ENCODE data around the gene PPM1E.
"Not testable (repeated sequence)": the region's sequence is repeated elsewhere in the genome, so short reads cannot be mapped to it uniquely, and the experiment has no call there.

Gene PPM1E

DNA sequence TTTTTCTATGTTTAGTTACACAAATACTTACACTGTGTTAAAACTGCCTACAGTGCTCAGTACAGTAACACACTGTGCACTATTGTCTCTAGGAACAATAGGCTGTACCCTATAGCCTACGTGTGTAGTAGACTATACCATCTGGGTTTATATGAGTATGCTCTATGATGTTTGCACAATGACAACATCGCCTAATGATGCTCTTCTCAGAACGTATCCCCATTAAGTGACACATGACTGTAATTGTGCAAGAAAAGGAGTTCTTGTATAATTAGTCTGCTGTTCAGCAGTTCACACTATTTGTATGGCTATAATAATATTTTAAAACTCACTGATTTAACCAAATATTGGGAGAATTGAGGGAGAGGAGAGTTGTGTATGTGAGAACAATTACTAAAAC is 177.3 kb downstream of the PPM1E start:
- Histone ChIP-seq H3K4me3 (ENCODE audit: insufficient read depth, low read depth, low read length) (no peak overlapping the region), H3K27ac (ENCODE audit: insufficient read depth, low read depth, low read length, poor library complexity, severe bottlenecking) (no peak overlapping the region), H3K9me3 (ENCODE audit: control insufficient read depth, low read length) (no peaks in the 10 kb centered on the region), H3K4me1 (ENCODE audit: control insufficient read depth, insufficient read depth, low read length) (no peaks in the 10 kb centered on the region), H3K36me3 (ENCODE audit: control insufficient read depth, insufficient read depth, low read length) (no peaks in the 10 kb centered on the region), H3K27me3 (ENCODE audit: control insufficient read depth, insufficient read depth, low read length, poor library complexity, severe bottlenecking) (no peaks in the 10 kb centered on the region)
- WGBS, 2 experiments = 93% methylated on average over 3 of the region's 3 CpGs

DNA sequence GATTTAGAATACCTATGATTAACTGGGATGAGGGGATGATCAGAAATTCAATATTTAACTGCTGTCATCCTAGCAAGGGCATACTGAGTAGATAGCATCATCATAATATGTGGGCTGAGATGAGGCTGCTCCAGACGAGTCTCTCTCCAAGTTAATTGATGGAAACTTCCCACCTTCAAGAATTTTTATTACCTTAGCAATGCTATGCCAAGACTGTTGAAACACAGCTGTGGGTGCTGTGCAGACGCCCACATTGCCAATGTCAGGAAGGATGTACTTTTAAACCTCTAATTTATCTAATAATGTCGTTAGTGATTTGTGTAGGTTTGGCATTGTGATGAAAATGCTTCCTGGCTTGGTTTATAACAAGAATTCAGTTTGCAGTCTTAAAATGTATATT is 180.6 kb downstream of the PPM1E start:
- H3K9me3 ChIP-seq (ENCODE audit: control insufficient read depth, low read length) = no peaks in the 10 kb centered on the region
- H3K27me3 ChIP-seq (ENCODE audit: control insufficient read depth, insufficient read depth, low read length, poor library complexity, severe bottlenecking) = no peaks in the 10 kb centered on the region
- WGBS, 2 experiments = 90 to 93% methylated on average over 3 of the region's 3 CpGs
- no peaks in the 10 kb centered on the region for H3K4me1 ChIP-seq (ENCODE audit: control insufficient read depth, insufficient read depth, low read length)
- H3K4me3 ChIP-seq (ENCODE audit: insufficient read depth, low read depth, low read length) = no peak overlapping the region
- H3K27ac ChIP-seq (ENCODE audit: insufficient read depth, low read depth, low read length, poor library complexity, severe bottlenecking) = no peak overlapping the region
- no peaks in the 10 kb centered on the region for H3K36me3 ChIP-seq (ENCODE audit: control insufficient read depth, insufficient read depth, low read length)

DNA sequence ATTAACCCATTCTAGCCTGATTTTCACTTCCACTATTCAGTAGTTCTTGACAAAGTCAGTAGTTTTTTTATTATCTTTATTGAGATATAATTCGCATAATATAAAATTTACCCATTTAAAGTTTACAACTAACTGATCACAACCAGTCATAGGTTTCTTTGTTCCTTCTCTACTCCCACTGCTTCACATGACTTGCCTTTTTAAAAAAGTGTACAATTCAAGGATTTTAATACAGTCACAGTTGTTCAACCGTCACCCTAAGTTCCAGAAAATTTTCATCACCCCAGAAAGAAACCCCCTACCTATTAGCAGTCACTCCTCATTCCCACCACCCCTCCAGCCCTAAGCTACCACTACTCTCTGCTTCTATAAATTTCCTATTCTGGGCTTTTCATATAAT is 188.5 kb downstream of the PPM1E start:
- no peak overlapping the region for H3K27ac ChIP-seq (ENCODE audit: insufficient read depth, low read depth, low read length, poor library complexity, severe bottlenecking)
- no peaks in the 10 kb centered on the region for H3K9me3 ChIP-seq (ENCODE audit: control insufficient read depth, low read length)
- no peaks in the 10 kb centered on the region for H3K4me1 ChIP-seq (ENCODE audit: control insufficient read depth, insufficient read depth, low read length)
- H3K4me3 ChIP-seq (ENCODE audit: insufficient read depth, low read depth, low read length) = no peak overlapping the region
- WGBS, 2 experiments = 88 to 99% methylated on average over 1 to 2 of the region's 2 CpGs
- no peaks in the 10 kb centered on the region for H3K27me3 ChIP-seq (ENCODE audit: control insufficient read depth, insufficient read depth, low read length, poor library complexity, severe bottlenecking)
- no peaks in the 10 kb centered on the region for H3K36me3 ChIP-seq (ENCODE audit: control insufficient read depth, insufficient read depth, low read length)

DNA sequence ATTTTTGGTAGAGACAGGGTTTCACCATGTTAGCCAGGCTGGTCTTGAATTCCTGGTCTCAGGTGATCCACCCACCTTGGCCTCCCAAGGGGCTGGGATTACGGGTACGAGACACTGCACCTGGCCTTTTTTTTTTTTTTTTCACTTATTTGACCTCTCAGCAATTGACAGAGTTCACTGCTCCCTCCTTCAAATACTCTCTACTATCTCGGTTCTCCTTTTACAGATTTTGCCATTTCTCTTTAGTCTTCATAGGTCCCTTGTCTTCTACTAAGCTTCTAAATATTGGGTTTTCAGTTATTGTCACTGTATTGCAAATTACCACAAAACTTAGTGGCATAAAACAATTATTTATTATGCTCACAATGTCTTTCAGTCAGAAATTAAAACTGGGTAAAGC is 191.8 kb downstream of the PPM1E start:
- WGBS, 2 experiments = 92 to 94% methylated on average over 3 of the region's 3 CpGs
- no peaks in the 10 kb centered on the region for H3K27me3 ChIP-seq (ENCODE audit: control insufficient read depth, insufficient read depth, low read length, poor library complexity, severe bottlenecking)
- H3K27ac ChIP-seq (ENCODE audit: insufficient read depth, low read depth, low read length, poor library complexity, severe bottlenecking) = no peak overlapping the region
- H3K36me3 ChIP-seq (ENCODE audit: control insufficient read depth, insufficient read depth, low read length) = no peaks in the 10 kb centered on the region
- H3K4me1 ChIP-seq (ENCODE audit: control insufficient read depth, insufficient read depth, low read length) = no peaks in the 10 kb centered on the region
- H3K9me3 ChIP-seq (ENCODE audit: control insufficient read depth, low read length) = no peaks in the 10 kb centered on the region
- H3K4me3 ChIP-seq (ENCODE audit: insufficient read depth, low read depth, low read length) = no peak overlapping the region

DNA sequence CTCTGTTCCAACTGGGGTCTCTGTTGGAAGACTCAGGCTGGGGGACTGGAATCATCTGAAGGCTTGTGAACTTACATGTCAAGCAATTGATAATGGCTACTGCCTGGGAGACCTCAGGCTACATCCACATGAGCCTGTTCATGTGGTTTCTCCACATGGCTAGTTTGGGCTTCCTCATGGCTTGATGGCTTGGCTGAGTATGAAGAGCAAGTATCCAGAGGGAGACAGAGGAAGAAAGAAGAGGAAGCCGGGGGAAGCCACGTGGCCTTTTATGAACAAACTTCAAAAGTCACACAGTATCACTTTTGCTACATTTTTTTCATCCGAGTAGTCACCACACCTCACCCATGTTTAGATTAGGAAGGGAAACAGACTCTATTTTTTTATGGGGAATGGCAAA is 192.2 kb downstream of the PPM1E start:
- Histone ChIP-seq H3K27me3 (ENCODE audit: control insufficient read depth, insufficient read depth, low read length, poor library complexity, severe bottlenecking) (no peaks in the 10 kb centered on the region), H3K27ac (ENCODE audit: insufficient read depth, low read depth, low read length, poor library complexity, severe bottlenecking) (no peak overlapping the region), H3K9me3 (ENCODE audit: control insufficient read depth, low read length) (no peaks in the 10 kb centered on the region), H3K4me1 (ENCODE audit: control insufficient read depth, insufficient read depth, low read length) (no peaks in the 10 kb centered on the region), H3K4me3 (ENCODE audit: insufficient read depth, low read depth, low read length) (no peak overlapping the region), H3K36me3 (ENCODE audit: control insufficient read depth, insufficient read depth, low read length) (no peaks in the 10 kb centered on the region)
- WGBS, 2 experiments = 100% methylated on average over 1 of the region's 3 CpGs; no CpG with 5 or more reads in 1 of the 2 experiments

DNA sequence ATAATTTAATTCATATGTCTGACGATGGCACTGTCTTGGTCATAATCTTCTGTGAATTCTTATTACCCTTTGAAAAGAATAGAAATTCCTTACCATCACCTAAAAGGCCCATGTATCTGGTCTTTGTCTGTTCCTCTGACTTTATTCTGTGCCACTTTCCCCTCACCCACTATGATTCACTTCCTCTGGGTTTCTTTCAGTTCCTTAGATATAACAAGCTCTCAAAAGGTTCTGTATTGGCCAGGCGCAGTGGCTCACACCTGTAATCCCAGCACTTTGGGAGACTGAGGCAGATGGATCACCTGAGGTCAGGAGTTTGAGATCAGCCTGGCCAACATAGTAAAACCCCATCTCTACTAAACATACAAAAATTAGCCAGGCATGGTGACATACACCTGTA is 198.7 kb downstream of the PPM1E start:
- not testable (repeated sequence) for H3K4me1 ChIP-seq (ENCODE audit: control insufficient read depth, insufficient read depth, low read length)

DNA sequence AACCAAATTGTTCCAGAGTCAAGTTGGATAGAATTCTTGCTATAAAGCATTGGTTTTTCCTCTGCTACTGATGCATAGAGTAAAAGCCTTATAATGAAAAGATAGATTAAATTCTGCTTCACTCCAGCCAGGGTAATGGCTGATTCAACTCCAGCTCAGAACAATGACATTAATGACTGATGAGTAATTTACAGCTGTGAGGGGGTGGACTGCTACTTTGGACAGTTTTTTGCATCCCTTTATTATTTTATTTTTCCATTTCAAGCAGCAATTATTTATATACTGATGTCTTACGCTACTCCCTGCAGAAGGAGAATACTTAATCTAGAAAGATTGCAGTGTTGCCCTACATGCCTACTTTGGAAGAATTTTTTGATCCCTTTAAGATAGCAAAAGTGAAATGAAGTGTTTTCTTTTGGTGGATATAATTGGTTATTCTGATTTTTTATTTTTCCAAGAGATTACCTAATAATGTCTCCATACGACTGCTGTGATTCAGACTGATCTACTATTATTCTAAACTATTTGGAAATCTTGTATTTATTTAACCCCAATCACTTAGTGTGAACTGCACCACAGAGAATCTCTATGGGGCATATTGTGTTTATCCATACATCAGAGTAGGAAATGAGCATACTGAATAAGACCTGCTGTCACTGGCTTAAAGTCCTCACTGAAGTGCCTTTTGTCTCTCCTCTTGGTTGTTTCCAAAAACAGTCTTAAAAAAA is 201.5 kb downstream of the PPM1E start:
- no peaks in the 10 kb centered on the region for H3K9me3 ChIP-seq (ENCODE audit: control insufficient read depth, low read length)
- 100% methylated on average over 1 to 2 of the region's 2 CpGs for WGBS, 2 experiments

More for the DNA sequence above, 198.7 kb downstream of the PPM1E start:
- H3K36me3 ChIP-seq (ENCODE audit: control insufficient read depth, insufficient read depth, low read length); H3K27me3 ChIP-seq (ENCODE audit: control insufficient read depth, insufficient read depth, low read length, poor library complexity, severe bottlenecking); H3K27ac ChIP-seq (ENCODE audit: insufficient read depth, low read depth, low read length, poor library complexity, severe bottlenecking); H3K9me3 ChIP-seq (ENCODE audit: control insufficient read depth, low read length); H3K4me3 ChIP-seq (ENCODE audit: insufficient read depth, low read depth, low read length): not testable (repeated sequence)
- WGBS, 2 experiments = 89 to 91% methylated on average over 2 of the region's 2 CpGs

DNA sequence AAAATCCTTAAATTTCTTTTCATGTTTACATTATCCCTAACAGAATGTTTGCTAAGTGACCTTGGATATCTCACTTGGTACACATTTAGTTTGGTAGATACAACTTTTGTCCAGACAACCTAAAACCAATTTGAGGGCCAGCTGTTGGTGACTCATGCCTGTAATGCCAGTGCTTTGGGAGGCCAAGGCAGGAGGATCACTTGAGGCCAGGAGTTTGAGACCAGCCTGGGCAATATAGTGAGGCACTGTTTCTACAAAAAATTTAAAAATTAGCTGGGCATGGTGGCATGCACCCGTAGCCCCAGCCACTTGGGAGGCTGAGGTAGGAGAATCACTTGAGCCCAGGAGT is 202.0 kb downstream of the PPM1E start:
- H3K4me1 ChIP-seq (ENCODE audit: control insufficient read depth, insufficient read depth, low read length); H3K4me3 ChIP-seq (ENCODE audit: insufficient read depth, low read depth, low read length); H3K27me3 ChIP-seq (ENCODE audit: control insufficient read depth, insufficient read depth, low read length, poor library complexity, severe bottlenecking); H3K27ac ChIP-seq (ENCODE audit: insufficient read depth, low read depth, low read length, poor library complexity, severe bottlenecking); H3K36me3 ChIP-seq (ENCODE audit: control insufficient read depth, insufficient read depth, low read length); H3K9me3 ChIP-seq (ENCODE audit: control insufficient read depth, low read length): not testable (repeated sequence)
- WGBS, 2 experiments = 92 to 94% methylated on average over 1 of the region's 1 CpG

More for the DNA sequence above, 201.5 kb downstream of the PPM1E start:
- Histone ChIP-seq H3K27ac (ENCODE audit: insufficient read depth, low read depth, low read length, poor library complexity, severe bottlenecking) (no peak overlapping the region), H3K4me1 (ENCODE audit: control insufficient read depth, insufficient read depth, low read length) (no peaks in the 10 kb centered on the region), H3K27me3 (ENCODE audit: control insufficient read depth, insufficient read depth, low read length, poor library complexity, severe bottlenecking) (no peaks in the 10 kb centered on the region), H3K36me3 (ENCODE audit: control insufficient read depth, insufficient read depth, low read length) (no peaks in the 10 kb centered on the region), H3K4me3 (ENCODE audit: insufficient read depth, low read depth, low read length) (no peak overlapping the region)

DNA sequence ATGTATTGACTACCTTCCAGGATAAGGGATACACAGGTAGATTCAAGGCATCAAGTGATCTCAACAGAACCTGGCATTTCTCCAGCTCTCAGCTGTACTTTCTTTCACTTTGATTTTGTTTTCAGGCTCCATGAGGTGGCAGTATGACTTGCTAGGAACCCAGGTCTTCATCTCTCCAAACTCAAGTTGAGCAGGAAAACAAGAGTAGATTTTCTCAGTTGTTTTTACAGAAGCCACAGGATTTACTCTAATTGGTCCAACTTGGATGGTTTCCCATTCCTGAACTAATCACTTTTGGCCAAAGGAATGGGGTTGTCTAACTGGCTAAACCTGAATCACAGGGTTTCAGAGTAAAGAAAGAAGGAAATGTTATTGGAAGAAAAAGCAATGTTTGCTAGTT is 204.4 kb downstream of the PPM1E start:
- Histone ChIP-seq H3K4me3 (ENCODE audit: insufficient read depth, low read depth, low read length) (no peak overlapping the region), H3K9me3 (ENCODE audit: control insufficient read depth, low read length) (no peaks in the 10 kb centered on the region), H3K27ac (ENCODE audit: insufficient read depth, low read depth, low read length, poor library complexity, severe bottlenecking) (no peak overlapping the region), H3K4me1 (ENCODE audit: control insufficient read depth, insufficient read depth, low read length) (no peaks in the 10 kb centered on the region), H3K27me3 (ENCODE audit: control insufficient read depth, insufficient read depth, low read length, poor library complexity, severe bottlenecking) (no peaks in the 10 kb centered on the region), H3K36me3 (ENCODE audit: control insufficient read depth, insufficient read depth, low read length) (no peaks in the 10 kb centered on the region)

DNA sequence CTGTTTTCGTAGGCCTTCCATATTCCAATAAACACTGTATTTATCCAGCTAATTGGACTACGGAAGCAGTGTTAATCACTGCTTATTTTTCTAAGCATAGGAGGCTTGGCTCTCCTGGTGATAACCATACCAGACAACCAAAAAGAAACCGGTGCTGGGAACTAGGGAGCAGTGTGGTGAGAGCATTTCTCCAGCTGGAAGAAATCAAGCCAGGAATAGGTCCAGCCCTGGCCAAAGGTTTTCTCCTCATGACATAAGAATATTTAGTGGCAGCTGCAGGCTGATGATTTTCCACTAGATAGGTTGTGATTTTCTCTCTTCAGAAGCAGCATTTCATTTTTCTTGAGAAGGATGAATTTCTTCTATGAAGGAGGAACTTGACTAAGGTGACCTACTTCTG is 209.6 kb downstream of the PPM1E start:
- WGBS, 2 experiments = 92 to 98% methylated on average over 3 of the region's 3 CpGs
- Histone ChIP-seq H3K36me3 (ENCODE audit: control insufficient read depth, insufficient read depth, low read length) (no peaks in the 10 kb centered on the region), H3K4me1 (ENCODE audit: control insufficient read depth, insufficient read depth, low read length) (peaks cover 20% of the 10 kb centered on the region), H3K27me3 (ENCODE audit: control insufficient read depth, insufficient read depth, low read length, poor library complexity, severe bottlenecking) (no peaks in the 10 kb centered on the region), H3K27ac (ENCODE audit: insufficient read depth, low read depth, low read length, poor library complexity, severe bottlenecking) (no peak overlapping the region), H3K4me3 (ENCODE audit: insufficient read depth, low read depth, low read length) (no peak overlapping the region), H3K9me3 (ENCODE audit: control insufficient read depth, low read length) (no peaks in the 10 kb centered on the region)

DNA sequence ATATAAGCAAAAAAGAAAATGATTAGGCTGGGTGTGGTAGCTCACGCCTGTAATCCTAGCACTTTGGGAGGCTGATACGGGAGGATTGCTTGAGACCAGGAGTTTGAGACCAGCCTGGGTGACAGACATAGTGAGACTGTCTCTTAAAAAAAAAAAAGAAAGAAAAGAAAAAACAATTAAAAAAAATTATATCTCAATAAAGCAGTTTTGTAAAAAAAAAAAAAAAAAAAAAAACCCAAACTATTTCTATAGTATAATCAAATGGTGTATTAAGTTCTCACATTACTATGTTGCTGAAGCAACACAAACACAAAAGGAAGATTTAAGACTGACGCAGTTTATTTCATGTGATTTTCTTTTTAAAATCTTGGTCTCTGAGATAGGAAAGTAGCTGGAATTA is 210.6 kb downstream of the PPM1E start:
- Histone ChIP-seq H3K9me3 (ENCODE audit: control insufficient read depth, low read length) (no peaks in the 10 kb centered on the region), H3K4me3 (ENCODE audit: insufficient read depth, low read depth, low read length) (no peak overlapping the region), H3K36me3 (ENCODE audit: control insufficient read depth, insufficient read depth, low read length) (no peaks in the 10 kb centered on the region), H3K27ac (ENCODE audit: insufficient read depth, low read depth, low read length, poor library complexity, severe bottlenecking) (no peak overlapping the region), H3K27me3 (ENCODE audit: control insufficient read depth, insufficient read depth, low read length, poor library complexity, severe bottlenecking) (no peaks in the 10 kb centered on the region), H3K4me1 (ENCODE audit: control insufficient read depth, insufficient read depth, low read length) (peaks cover 23% of the 10 kb centered on the region)
- WGBS, 2 experiments = 88 to 100% methylated on average over 3 of the region's 3 CpGs
